GM12878 (cell line): ENCODE results near the gene TTLL11.

ENCODE experiments used
- CHD1 ChIP-seq: IDR thresholded peaks from 2 replicates; pipeline ENCODE4 v1.6.1; 2012; ENCODE audit warnings: low read depth, low read length, improper control_type of control experiment
- CTCF ChIP-seq, 3 experiments: IDR thresholded peaks in 2 of 3; conservative IDR thresholded peaks in 1 of 3; 2 replicates each; pipeline ENCODE4 v1.5.1; 2011; ENCODE audit warnings: low read depth in 3 of 3, low read length in 3 of 3, mild to moderate bottlenecking in 3 of 3, control low read depth in 2 of 3, moderate library complexity in 2 of 3, inconsistent platforms in 1 of 3, mixed read lengths in 1 of 3; ENCODE audit not compliant: control insufficient read depth in 2 of 3, insufficient read depth in 1 of 3; ENCODE audit errors: extremely low read depth in 1 of 3
- NFYA ChIP-seq: IDR thresholded peaks from 2 replicates; pipeline ENCODE4 v1.6.1; 2011; ENCODE audit warnings: low read depth, mild to moderate bottlenecking, low read length, improper control_type of control experiment, borderline replicate concordance
- RAD21 ChIP-seq: IDR thresholded peaks from 2 replicates; pipeline ENCODE4 v1.6.1; 2011; ENCODE audit warnings: mild to moderate bottlenecking, low read depth, low read length, moderate library complexity; ENCODE audit not compliant: insufficient read depth
- SP1 ChIP-seq: IDR thresholded peaks from one replicate; pipeline ENCODE4 v1.6.1; 2011; ENCODE audit warnings: low read depth, low read length
- SREBF2 ChIP-seq: IDR thresholded peaks from 2 replicates; pipeline ENCODE4 v1.6.1; 2012; ENCODE audit warnings: mild to moderate bottlenecking, low read length
- ZBTB33 ChIP-seq: fragments of 450-650 bp; IDR thresholded peaks from 2 replicates; pipeline ENCODE4 v1.6.1; 2017; ENCODE audit warnings: mild to moderate bottlenecking

GRCh38 chr9:121849554-121849953 is 243.6 kb downstream of the TTLL11 start:
- no peak for TF ChIP-seq CTCF (IDR thresholded peaks at IDR 0.05 in 2 of 3, conservative IDR thresholded peaks at IDR 0.05 in 1 of 3; ENCODE audit: control insufficient read depth in 2 of 3, extremely low read depth in 1 of 3, insufficient read depth in 1 of 3, low read depth in 3 of 3, low read length in 3 of 3)
- no peak for TF ChIP-seq ZBTB33
- no peak for TF ChIP-seq SP1
- TF ChIP-seq RAD21, result no peak
- TF ChIP-seq SREBF2, result no peak
- no peak for TF ChIP-seq NFYA
- TF ChIP-seq CHD1, result no peak
